GM23248 (cell line): ENCODE measurements around the gene PRPF4.

Experiments used
- EZH2 ChIP-seq: fragments of 200-600 bp; sonication (generic); IDR thresholded peaks from 2 replicates; pipeline ENCODE4 v1.6.1; 2018; ENCODE audit warnings: antibody characterized with exemption, mild to moderate bottlenecking; ENCODE audit not compliant: insufficient read depth, poor library complexity, severe bottlenecking
- EZH2phosphoT487 ChIP-seq: fragments of 200-600 bp; sonication (generic); IDR thresholded peaks from 2 replicates; pipeline ENCODE4 v1.6.1; 2018; ENCODE audit warnings: antibody characterized with exemption, moderate library complexity, mild to moderate bottlenecking, low read depth; ENCODE audit not compliant: insufficient read depth

DNA sequence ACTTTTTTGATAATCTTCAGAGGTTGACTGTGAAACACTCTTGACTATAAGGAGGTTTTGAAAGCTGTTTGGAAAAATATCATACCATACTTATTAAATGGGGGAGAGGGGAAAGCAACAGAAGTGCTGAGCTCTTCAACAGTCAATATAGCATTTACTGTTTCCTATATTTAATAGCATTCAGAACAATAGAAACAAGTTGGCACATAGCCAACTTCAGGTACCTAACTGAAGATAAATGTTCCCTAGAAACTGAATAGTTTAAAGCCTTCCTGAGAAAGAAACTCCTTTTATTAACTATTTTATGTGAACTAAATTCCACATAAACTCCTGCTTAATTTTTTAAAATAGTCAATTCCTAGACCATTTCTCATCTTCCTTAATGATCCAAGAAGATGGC lies 27.8 kb upstream of the PRPF4 start:
- no peak for TF ChIP-seq EZH2
- no peak for TF ChIP-seq EZH2phosphoT487
